T-helper 2 cell treated with Interferon-gamma antibody and Interleukin-4, amounts not matched to agents 5 μg/mL and 100 μg/mL, for 36 hours (primary cell): ENCODE measurements around the gene BMPER.
A peak's percentile ranks its signal among the peaks of the same experiment; 100 is the strongest.

Source experiments
- DNase-seq: peaks from one replicate; pipeline ENCODE4 v3.0.0; 2021; ENCODE audit warnings: low spot score
- H3K27ac Mint-ChIP-seq: one replicate; pipeline ENCODE4 v1.8.0; 2021; ENCODE audit warnings: mild to moderate bottlenecking, mixed read lengths
- H3K27me3 Mint-ChIP-seq: one replicate; pipeline ENCODE4 v1.8.0; 2021; ENCODE audit warnings: low read depth, mixed read lengths
- H3K36me3 Mint-ChIP-seq: one replicate; pipeline ENCODE4 v1.8.0; 2021; ENCODE audit warnings: low read depth, mixed read lengths
- H3K4me1 Mint-ChIP-seq: one replicate; pipeline ENCODE4 v1.8.0; 2021; ENCODE audit warnings: low read depth, mixed read lengths
- H3K4me3 Mint-ChIP-seq: one replicate; pipeline ENCODE4 v1.8.0; 2022; ENCODE audit warnings: mild to moderate bottlenecking, moderate library complexity, mixed read lengths
- H3K9me3 Mint-ChIP-seq: one replicate; pipeline ENCODE4 v1.8.0; 2021; ENCODE audit warnings: mixed read lengths

BMPER gene

DNA sequence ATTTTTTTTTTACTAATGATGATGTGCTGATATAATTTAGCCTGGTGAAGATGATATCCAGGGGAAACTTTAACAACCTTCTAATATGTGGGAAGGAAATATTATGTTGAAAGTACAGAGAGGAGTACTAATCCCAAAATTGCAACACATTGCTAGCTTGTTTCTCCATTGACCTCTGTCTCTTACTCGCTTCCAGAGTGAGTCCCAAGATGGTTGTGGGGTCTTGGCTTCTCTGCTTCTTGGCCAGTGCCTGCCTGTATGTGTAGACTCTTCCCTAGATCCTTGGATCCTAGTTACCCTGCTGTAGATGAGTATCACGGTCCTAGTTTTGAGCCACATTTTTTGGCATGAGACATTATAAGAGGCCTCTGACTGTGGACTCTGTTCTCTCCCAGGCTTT, 17.5 kb downstream of the BMPER start:
- Mint-ChIP-seq H3K27me3 (no peaks in the 10 kb centered on the region), H3K36me3 (no peaks in the 10 kb centered on the region), H3K9me3 (no peaks in the 10 kb centered on the region), H3K27ac (no peak overlapping the region), H3K4me1 (no peaks in the 10 kb centered on the region), H3K4me3 (no peak overlapping the region)
- no peak for DNase-seq

DNA sequence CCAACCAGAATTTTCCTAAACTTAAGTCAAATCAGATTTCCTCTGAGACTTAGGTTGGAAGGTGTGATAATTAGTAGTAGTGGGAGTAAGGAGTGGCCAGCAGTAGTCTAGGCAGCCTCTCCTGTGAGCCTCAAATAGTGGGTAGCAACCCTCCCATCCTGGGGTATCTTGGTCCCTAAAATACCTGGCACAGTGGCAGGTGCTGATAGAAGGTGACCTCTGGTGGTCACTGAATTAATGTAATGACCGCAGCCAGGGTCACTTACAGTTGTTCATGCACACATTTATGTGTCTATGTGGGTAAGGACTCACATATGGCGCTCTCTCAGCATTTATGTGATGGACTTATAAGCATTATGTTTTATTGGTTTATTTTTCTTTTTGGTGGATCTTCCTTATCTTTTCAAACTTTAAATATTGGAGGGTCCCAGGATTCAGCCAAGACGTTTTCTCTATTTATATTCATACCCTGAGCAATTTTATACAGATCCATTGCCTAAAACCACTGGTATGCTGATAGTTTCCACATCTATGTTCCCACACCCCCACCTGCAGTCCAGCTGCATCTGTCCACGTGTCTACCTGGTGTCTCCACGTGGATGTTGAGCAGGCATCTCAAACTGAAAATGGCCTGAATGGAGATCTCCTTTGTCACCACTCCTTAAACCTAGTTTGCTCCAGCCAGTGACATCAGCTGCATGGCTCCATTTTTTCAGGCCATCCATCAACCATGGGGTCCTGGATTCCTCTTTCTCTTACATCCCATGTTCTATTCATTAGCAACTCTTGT, 18.3 kb downstream of the BMPER start:
- no peaks in the 10 kb centered on the region for H3K4me1 Mint-ChIP-seq
- DNase-seq = no peak
- no peaks in the 10 kb centered on the region for H3K27me3 Mint-ChIP-seq
- H3K36me3 Mint-ChIP-seq = no peaks in the 10 kb centered on the region
- no peak overlapping the region for H3K27ac Mint-ChIP-seq
- H3K9me3 Mint-ChIP-seq = no peaks in the 10 kb centered on the region
- H3K4me3 Mint-ChIP-seq = no peak overlapping the region

DNA sequence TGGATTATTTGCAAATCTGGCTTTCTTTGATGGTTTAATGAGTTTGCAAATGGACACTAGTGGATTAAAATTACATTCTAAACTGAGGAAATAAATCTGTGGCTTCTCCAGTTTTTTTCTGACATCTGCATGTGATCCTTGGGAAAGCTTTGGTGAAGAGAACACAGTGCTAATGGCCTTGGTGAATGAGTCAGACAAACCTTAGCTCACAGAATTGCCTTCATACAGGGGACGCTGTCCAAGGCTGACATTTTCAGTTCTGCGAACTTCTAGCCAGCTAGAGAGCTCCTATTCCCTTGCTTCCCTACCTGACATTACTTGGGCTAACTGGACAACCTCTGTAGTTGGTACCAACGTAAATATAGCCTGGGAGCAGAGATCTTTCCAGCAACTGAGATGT, 21.2 kb downstream of the BMPER start:
- Mint-ChIP-seq H3K9me3 (no peaks in the 10 kb centered on the region), H3K36me3 (no peaks in the 10 kb centered on the region)

DNA sequence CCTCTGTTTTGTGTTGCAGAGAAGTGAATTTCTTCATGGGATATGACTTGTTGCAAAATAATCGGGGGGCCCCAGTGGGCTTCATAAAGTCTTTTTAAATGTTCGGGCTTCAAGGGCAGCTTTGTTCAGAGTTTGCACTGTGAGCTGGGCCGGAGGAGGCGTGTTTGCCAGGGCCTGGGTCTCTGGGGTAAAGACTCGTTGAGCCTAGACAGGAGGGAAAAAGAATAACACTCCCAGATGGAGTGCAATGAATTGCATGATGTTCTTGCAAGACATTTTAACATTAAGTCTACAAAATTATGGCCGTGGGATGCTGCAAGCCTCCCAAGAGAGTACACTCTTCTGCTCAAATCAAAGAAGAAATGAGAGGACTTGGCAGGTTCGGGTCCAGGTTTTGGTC, 23.6 kb downstream of the BMPER start:
- no peak for DNase-seq
- Mint-ChIP-seq H3K4me1 (no peaks in the 10 kb centered on the region), H3K9me3 (no peaks in the 10 kb centered on the region), H3K27ac (no peak overlapping the region), H3K36me3 (no peaks in the 10 kb centered on the region), H3K27me3 (peaks cover 4% of the 10 kb centered on the region), H3K4me3 (no peak overlapping the region)

More for the DNA sequence above, 21.2 kb downstream of the BMPER start:
- Mint-ChIP-seq H3K27me3 (no peaks in the 10 kb centered on the region), H3K4me3 (no peak overlapping the region), H3K4me1 (no peaks in the 10 kb centered on the region), H3K27ac (no peak overlapping the region)
- DNase-seq = no peak

DNA sequence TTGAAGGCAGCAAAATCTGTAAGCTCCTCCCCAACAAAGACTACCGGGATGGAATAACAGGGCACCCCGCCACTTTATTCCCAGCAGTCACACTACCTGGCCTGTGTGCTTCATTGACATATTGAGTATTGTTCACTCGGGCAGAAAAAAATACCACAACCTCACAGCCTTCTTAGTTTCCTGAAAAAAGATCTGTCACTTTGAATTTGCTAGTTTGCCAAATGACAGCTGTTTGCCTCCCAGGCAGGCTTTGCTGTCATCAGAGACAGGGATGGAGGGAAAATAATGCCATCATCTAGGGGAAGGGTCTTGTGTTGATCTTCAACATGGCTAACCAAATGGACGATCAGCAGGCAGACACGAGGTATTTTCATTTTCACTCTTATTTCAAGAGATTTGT, 26.9 kb downstream of the BMPER start:
- H3K27ac Mint-ChIP-seq = no peak overlapping the region
- no peaks in the 10 kb centered on the region for H3K9me3 Mint-ChIP-seq
- DNase-seq = no peak
- peaks cover 4% of the 10 kb centered on the region for H3K27me3 Mint-ChIP-seq
- no peaks in the 10 kb centered on the region for H3K4me1 Mint-ChIP-seq
- no peak overlapping the region for H3K4me3 Mint-ChIP-seq
- no peaks in the 10 kb centered on the region for H3K36me3 Mint-ChIP-seq

DNA sequence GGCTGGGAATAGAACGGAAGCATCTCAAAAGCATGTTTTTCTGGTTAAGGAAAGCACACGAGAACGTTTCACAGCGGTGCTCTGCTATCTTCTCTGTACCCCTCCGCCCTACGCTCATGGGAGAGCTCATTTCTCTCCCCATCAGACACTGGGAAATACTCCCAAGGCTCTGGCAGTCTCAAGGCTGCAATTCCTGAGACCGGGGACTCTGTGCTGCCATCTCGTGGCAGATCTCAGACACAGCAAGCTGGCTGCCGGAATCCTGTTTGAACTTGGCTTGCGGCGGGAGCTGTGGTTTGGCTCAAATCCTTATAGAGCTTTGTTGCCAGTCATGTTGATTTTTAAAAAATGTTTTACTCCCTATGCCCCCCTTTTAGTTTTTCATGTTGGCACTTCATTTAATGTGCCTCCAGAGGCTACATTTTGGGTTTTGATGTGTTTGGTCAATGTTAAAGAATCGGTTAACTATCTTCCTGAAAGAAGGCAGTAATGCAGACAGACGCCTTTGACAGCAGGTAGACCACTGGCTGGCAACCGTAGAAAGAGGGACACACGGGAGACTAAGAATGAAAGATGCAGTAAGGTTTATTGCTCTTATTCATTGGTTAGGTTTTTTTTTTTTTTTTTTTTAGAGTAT, 27.6 kb downstream of the BMPER start:
- Mint-ChIP-seq H3K36me3 (no peaks in the 10 kb centered on the region), H3K9me3 (no peaks in the 10 kb centered on the region), H3K27me3 (peaks cover 4% of the 10 kb centered on the region), H3K4me1 (no peaks in the 10 kb centered on the region), H3K4me3 (no peak overlapping the region), H3K27ac (no peak overlapping the region)
- DNase-seq = peak; percentile 17

DNA sequence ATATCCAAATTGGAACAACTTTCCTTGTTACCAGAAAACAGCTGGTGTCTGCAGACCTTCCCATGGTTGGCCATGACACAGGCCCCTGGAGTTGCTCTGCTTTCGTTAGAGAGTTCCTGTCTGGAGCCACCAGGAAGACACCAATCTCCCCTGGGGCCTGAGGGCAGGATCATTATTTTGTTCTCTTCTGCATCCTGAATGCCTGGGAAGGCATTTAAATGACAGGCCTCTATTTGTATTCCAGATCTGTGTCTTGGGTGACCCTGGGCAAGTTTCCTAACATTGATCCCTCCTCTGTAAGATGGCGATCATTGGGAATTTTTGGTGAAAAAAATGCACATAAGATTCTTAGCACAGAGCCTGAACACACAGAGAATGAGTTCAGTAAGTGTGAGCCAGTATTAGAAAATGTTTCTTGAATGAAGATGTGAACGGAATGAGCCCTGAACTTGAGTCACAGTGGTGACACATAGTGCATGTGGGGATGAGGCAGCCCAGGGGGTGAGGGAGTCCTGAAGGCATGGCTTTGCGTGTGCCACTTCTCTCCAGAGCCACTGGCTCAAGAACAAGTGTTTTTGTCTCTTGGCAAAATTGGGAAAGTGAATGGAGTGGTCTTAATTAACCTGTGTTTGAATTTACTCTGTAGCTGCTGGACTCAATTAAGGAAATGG, 28.4 kb downstream of the BMPER start:
- Mint-ChIP-seq H3K9me3 (no peaks in the 10 kb centered on the region), H3K27ac (no peak overlapping the region), H3K27me3 (peaks cover 4% of the 10 kb centered on the region), H3K36me3 (no peaks in the 10 kb centered on the region), H3K4me3 (no peak overlapping the region), H3K4me1 (no peaks in the 10 kb centered on the region)
- no peak for DNase-seq

DNA sequence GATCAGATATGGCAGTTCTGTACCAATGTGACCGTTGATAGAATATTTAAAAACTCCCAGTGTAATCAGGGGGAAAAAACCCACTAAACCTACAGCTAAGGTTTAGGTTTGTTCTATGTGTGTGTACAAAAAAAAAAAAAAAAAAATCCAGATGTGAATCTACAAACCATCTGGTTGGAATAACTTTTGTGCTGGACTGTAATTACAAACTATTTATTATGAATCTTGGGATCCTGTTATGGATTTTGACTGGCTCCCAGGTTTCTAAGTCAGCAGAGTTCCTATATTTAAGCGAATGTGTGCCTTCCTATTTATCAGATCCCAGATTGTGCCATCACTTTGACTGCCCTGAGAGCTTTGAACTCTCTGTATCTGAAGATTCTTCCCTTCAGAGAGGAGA, 29.1 kb downstream of the BMPER start:
- Mint-ChIP-seq H3K27me3 (peaks cover 4% of the 10 kb centered on the region), H3K9me3 (no peaks in the 10 kb centered on the region), H3K36me3 (no peaks in the 10 kb centered on the region), H3K4me3 (no peak overlapping the region), H3K27ac (no peak overlapping the region), H3K4me1 (no peaks in the 10 kb centered on the region)
- no peak for DNase-seq

DNA sequence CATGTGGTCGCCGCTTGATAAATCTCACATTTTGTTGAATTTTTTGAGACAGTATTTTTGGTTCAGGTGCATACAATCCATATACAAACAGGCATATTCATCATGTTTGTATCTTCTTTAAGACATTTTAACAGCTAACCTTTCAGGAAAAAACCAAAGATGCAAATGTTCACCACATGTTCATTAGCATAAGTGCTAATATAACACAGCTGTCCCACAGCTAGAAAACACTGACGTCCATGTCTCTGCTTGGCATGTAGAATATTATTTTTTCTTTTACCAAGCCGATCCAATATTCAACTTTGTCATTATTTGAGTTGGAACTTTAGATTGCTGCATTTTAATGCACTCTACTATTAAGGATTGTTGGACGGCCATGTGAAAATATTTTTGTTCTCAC, 31.2 kb downstream of the BMPER start:
- Mint-ChIP-seq H3K27me3 (peaks cover 4% of the 10 kb centered on the region), H3K27ac (no peak overlapping the region), H3K36me3 (no peaks in the 10 kb centered on the region), H3K4me3 (no peak overlapping the region), H3K4me1 (no peaks in the 10 kb centered on the region), H3K9me3 (no peaks in the 10 kb centered on the region)
- no peak for DNase-seq

DNA sequence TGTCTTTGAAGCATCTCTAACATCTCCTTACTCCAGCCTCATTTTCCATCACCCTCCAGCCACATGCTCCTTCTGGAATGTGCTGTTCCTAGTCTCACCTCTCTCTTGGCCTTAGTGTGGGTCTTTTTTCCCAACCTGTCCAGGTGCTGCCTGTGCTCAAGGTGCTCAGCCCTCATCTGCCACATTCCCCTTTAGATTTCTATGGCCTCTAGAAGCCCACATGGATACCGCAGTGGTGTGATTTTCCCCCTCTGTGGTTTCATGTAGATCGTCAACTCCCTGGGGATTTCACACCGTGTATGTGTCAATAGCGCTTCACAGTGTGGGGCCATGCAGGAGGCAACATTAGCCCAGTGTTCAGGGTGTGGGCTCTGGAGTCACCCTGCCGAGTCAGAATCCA, 32.5 kb downstream of the BMPER start:
- H3K4me3 Mint-ChIP-seq = no peak overlapping the region
- H3K27me3 Mint-ChIP-seq = peaks cover 4% of the 10 kb centered on the region
- no peak for DNase-seq
- H3K27ac Mint-ChIP-seq = no peak overlapping the region
- no peaks in the 10 kb centered on the region for H3K4me1 Mint-ChIP-seq
- no peaks in the 10 kb centered on the region for H3K36me3 Mint-ChIP-seq
- no peaks in the 10 kb centered on the region for H3K9me3 Mint-ChIP-seq

DNA sequence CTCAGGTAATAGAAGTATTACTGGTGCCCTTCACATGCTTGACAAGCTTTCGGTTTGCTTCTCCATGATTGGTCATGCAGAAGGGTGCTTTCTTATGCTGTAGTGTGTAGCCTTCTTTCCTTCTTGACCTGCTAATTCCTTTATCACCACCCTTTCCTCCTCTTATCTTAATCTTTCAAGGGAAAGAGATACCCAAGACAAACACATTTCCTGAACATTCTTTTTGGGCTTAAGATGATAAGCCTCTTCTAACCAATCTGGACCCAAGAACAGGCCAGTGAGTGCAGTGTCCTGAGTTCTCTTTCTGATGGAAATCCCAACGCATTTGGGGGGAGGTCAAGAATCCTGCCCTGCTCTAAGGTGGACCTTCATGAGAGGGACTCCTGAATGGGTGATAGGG, 33.8 kb downstream of the BMPER start:
- Mint-ChIP-seq H3K9me3 (no peaks in the 10 kb centered on the region), H3K27ac (no peak overlapping the region), H3K4me1 (no peaks in the 10 kb centered on the region), H3K36me3 (no peaks in the 10 kb centered on the region), H3K4me3 (no peak overlapping the region), H3K27me3 (no peaks in the 10 kb centered on the region)
- no peak for DNase-seq

DNA sequence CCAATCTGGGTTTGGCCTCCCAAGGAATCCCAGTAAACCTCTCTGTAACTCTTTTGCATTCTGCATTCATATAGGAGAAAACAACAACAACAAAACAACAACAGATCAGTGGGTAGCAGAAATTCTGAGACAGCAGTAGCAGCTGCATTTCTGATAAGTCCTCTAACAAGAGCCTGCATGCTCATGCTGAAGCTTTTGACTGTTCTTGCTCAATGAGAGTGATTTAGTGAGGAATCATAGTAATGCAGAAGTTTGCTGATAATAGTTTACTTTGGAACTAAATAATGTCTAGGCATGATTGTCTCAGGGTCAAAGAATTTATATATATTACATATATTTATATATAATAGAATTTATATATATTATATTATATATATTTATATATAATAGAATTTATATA, 35.2 kb downstream of the BMPER start:
- no peak overlapping the region for H3K27ac Mint-ChIP-seq
- DNase-seq = no peak
- H3K36me3 Mint-ChIP-seq = no peaks in the 10 kb centered on the region
- H3K27me3 Mint-ChIP-seq = no peaks in the 10 kb centered on the region
- no peaks in the 10 kb centered on the region for H3K9me3 Mint-ChIP-seq
- H3K4me1 Mint-ChIP-seq = no peaks in the 10 kb centered on the region
- no peak overlapping the region for H3K4me3 Mint-ChIP-seq

DNA sequence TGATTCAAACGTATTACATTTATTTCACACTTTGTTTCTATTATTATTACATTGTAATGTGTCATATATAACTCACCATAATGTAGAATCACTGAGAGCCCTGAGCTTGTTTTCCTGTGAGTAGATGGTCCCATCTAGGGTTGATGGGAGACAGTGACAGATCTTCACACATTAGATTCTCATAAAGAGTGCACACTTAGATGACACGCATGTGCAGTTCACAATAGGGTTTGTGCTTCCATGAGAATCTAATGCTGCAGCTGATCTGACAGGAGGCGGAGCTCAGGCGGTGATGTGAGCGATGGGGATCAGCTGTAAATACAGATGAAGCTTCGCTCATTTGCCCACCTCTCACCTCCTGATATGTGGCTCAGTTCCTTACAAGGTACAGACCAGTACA, 36.1 kb downstream of the BMPER start:
- H3K27ac Mint-ChIP-seq = no peak overlapping the region
- no peaks in the 10 kb centered on the region for H3K9me3 Mint-ChIP-seq
- no peak for DNase-seq
- H3K27me3 Mint-ChIP-seq = no peaks in the 10 kb centered on the region
- no peaks in the 10 kb centered on the region for H3K4me1 Mint-ChIP-seq
- H3K36me3 Mint-ChIP-seq = no peaks in the 10 kb centered on the region
- no peak overlapping the region for H3K4me3 Mint-ChIP-seq

DNA sequence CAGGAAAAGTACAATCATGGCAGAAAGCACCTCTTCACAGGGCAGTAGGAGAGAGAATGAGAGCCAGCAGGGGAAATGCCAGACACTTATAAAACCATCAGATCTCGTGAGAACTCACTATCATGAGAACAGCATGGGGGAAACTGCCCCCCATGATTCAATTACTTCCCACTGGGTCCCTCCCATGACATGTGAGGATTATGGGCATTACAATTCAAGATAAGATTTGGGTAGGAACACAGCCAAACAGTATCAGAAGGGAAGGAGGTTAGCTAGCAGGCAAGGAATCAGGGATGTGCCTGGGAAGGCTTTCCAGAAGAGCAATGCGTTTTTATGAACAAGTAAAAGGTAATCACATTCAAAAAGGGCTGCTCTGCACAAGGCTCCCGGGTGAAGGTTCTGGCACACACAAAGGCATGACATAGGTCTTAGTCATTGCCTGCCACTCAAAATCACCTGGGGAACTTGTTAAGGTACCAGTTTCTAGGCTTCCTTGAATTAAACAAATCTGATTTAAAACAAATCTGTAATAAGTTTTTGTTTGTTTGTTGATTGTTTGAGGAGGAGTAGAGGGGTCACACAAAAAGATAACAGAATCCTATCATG, 40.9 kb downstream of the BMPER start:
- H3K4me1 Mint-ChIP-seq = no peaks in the 10 kb centered on the region
- no peaks in the 10 kb centered on the region for H3K27me3 Mint-ChIP-seq
- H3K4me3 Mint-ChIP-seq = no peak overlapping the region
- DNase-seq = no peak
- H3K27ac Mint-ChIP-seq = no peak overlapping the region
- no peaks in the 10 kb centered on the region for H3K36me3 Mint-ChIP-seq
- H3K9me3 Mint-ChIP-seq = no peaks in the 10 kb centered on the region
